ENCODE measurements around the gene VRK1.

VRK1 gene

GRCh38 chr14:96792003-96792402 lies 5.2 kb upstream of the VRK1 start:
- DNase-seq (ENCODE audit: low read depth in 2 of 2), result no peak

GRCh38 chr14:96792591-96792990 lies 4.6 kb upstream of the VRK1 start:
- no peak for DNase-seq (ENCODE audit: low read depth in 2 of 2)

- DNase-seq (ENCODE audit: low read depth in 2 of 2), result no peak
These were observed 3.6 kb upstream of the VRK1 start for GRCh38 chr14:96793547-96793946.

GRCh38 chr14:96795109-96795828 lies 1.9 kb upstream of the VRK1 start:
- DNase-seq (ENCODE audit: low read depth in 2 of 2), result no peak

GRCh38 chr14:96797582-96798349 lies 584 bp downstream of the VRK1 start:
- DNase-seq (ENCODE audit: low read depth in 2 of 2), result peak; percentile 3 to 16

GRCh38 chr14:96798956-96799355 lies 1.8 kb downstream of the VRK1 start:
- no peak for DNase-seq (ENCODE audit: low read depth in 2 of 2)

GRCh38 chr14:96799489-96800054 lies 2.4 kb downstream of the VRK1 start:
- DNase-seq (ENCODE audit: low read depth in 2 of 2), result no peak

GRCh38 chr14:96801931-96802330 lies 4.7 kb downstream of the VRK1 start:
- DNase-seq (ENCODE audit: low read depth in 2 of 2), result no peak

GRCh38 chr14:96802963-96803362 lies 5.8 kb downstream of the VRK1 start:
- DNase-seq (ENCODE audit: low read depth in 2 of 2), result no peak

GRCh38 chr14:96803958-96804357 lies 6.8 kb downstream of the VRK1 start:
- no peak for DNase-seq (ENCODE audit: low read depth in 2 of 2)

GRCh38 chr14:96804895-96805294 lies 7.7 kb downstream of the VRK1 start:
- no peak for DNase-seq (ENCODE audit: low read depth in 2 of 2)

GRCh38 chr14:96805956-96806355 lies 8.8 kb downstream of the VRK1 start:
- DNase-seq (ENCODE audit: low read depth in 2 of 2), result no peak

- DNase-seq (ENCODE audit: low read depth in 2 of 2), result no peak
These were observed 9.7 kb downstream of the VRK1 start for GRCh38 chr14:96806836-96807235.

GRCh38 chr14:96808619-96809406 lies 11.6 kb downstream of the VRK1 start:
- DNase-seq (ENCODE audit: low read depth in 2 of 2), result no peak

- no peak for DNase-seq (ENCODE audit: low read depth in 2 of 2)
These were observed 14.1 kb downstream of the VRK1 start for GRCh38 chr14:96811265-96811664.

GRCh38 chr14:96811985-96812667 lies 14.9 kb downstream of the VRK1 start:
- DNase-seq (ENCODE audit: low read depth in 2 of 2), result no peak

- DNase-seq (ENCODE audit: low read depth in 2 of 2), result no peak
These were observed 19.1 kb downstream of the VRK1 start for GRCh38 chr14:96816281-96816680.

GRCh38 chr14:96817750-96818666 lies 20.8 kb downstream of the VRK1 start:
- no peak for DNase-seq (ENCODE audit: low read depth in 2 of 2)

GRCh38 chr14:96821501-96821900 lies 24.3 kb downstream of the VRK1 start:
- DNase-seq (ENCODE audit: low read depth in 2 of 2), result no peak

GRCh38 chr14:96823652-96824051 lies 26.5 kb downstream of the VRK1 start:
- DNase-seq (ENCODE audit: low read depth in 2 of 2), result no peak

- no peak for DNase-seq (ENCODE audit: low read depth in 2 of 2)
These were observed 27.1 kb downstream of the VRK1 start for GRCh38 chr14:96824283-96824682.

All from stimulated activated CD4-positive, alpha-beta T cell treated with anti-CD3 and anti-CD28 coated beads, Interleukin-15, amount 100 ng/mL, for 48 hours (primary cell).